ENCODE results near the gene USP6.
"Not testable (repeated sequence)": the region's sequence is repeated elsewhere in the genome, so short reads cannot be mapped to it uniquely, and the experiment has no call there.

Gene USP6

DNA sequence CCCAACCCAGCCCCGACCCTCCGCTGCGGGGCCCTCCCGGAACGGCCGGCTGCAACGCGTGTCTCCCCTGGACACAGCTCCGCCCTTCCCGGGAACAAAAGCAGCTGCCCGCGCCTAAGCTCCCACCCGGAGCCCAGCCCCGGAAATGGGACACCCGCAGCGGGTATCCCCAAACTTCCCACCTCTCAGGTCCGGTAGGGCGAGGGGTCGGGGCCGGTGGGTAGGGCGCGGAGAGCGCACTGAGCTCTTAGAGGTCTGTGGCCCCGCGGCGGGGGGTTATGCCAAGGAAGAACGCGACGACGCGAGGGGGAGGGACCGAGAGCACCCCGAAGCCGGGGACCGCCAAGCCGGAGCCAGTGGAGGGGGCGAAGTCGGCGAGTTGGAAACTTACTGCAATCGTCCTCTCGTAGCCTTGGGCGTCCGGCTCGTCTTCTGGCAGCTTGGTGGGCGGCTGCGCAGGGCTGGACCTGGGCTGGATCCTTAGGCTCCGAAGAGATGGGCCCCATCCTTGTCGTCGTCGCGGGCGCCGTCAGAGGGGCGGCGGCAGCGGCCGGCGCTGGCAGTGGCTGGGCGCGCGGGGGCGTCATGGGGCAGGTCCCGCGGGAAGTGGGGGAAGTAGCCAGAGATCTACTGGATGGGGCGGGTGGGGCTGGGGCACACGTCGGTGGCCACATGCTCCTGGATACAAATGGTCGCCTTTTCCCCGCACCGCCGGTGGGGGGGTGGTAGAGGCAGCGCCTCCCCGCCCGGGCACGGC, 6.9 kb downstream of the USP6 start:
- TF ChIP-seq TAF1 (IDR thresholded peaks at IDR 0.05; ENCODE audit: borderline replicate concordance, low read depth, low read length) (no peak), POLR2A (IDR thresholded peaks at IDR 0.05; ENCODE audit: low read depth, low read length) (no peak), POLR2AphosphoS5 (IDR thresholded peaks at IDR 0.05; ENCODE audit: low read depth, low read length) (no peak)
- DNase-seq (ENCODE audit: insufficient read length): no peak
- FAIRE-seq: no peak

- DNase-seq (ENCODE audit: insufficient read length) (no peak), FAIRE-seq (no peak)
- no peak for TF ChIP-seq POLR2A (IDR thresholded peaks at IDR 0.05; ENCODE audit: low read depth, low read length)
- no peak for TF ChIP-seq TAF1 (IDR thresholded peaks at IDR 0.05; ENCODE audit: borderline replicate concordance, low read depth, low read length)
- no peak for TF ChIP-seq POLR2AphosphoS5 (IDR thresholded peaks at IDR 0.05; ENCODE audit: low read depth, low read length)
Measured at GRCh38 chr17:5123343-5124124, 7.7 kb downstream of the USP6 start.

GRCh38 chr17:5124125-5124760, 8.4 kb downstream of the USP6 start:
- not testable (repeated sequence) for FAIRE-seq; DNase-seq (ENCODE audit: insufficient read length)

- not testable (repeated sequence) for DNase-seq (ENCODE audit: insufficient read length); FAIRE-seq
Measured at GRCh38 chr17:5124896-5125295, 9.1 kb downstream of the USP6 start.

DNA sequence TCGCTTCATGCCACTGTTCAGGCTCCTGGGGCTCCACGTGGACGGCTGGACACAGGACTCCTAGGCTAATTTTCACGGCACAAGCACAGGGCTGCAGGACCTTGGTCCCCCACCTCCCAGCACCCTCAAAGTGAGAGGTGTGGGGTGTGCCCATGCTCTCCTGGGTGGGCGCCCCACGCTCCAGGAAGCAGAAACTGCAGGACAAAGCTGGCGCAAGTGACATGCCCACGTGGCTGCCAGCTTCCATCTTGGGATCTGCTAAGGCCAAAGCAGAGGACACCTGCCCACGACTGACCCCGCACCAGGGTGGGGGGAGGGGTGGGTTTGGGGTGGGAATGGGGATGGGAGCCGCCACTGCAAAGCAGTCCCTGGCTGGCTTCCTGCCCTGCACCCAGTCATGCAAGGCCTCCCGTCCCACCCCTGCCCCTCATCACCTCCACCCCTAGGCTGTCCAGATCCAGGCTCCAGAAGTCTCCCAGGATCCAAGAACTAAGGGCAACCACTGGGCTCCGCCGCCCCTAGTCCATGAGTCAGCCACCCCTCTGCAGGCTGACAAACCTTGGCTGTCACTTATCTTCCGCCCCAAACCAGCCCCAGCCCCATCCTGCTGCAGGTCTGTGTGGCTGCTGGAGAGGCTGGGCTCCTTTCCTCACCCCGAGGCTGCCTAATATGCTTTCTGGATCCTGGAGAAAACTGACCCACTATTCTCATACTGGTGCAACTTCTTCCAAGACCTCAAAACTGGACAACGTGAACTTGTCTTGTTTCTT, 11.1 kb downstream of the USP6 start:
- DNase-seq (ENCODE audit: insufficient read length) (no peak), FAIRE-seq (no peak)
- TF ChIP-seq TAF1 (IDR thresholded peaks at IDR 0.05; ENCODE audit: borderline replicate concordance, low read depth, low read length): no peak
- TF ChIP-seq POLR2AphosphoS5 (IDR thresholded peaks at IDR 0.05; ENCODE audit: low read depth, low read length): no peak
- TF ChIP-seq POLR2A (IDR thresholded peaks at IDR 0.05; ENCODE audit: low read depth, low read length): no peak

GRCh38 chr17:5127910-5128309, 12.1 kb downstream of the USP6 start:
- DNase-seq (ENCODE audit: insufficient read length): no peak
- no peak for FAIRE-seq
- TF ChIP-seq POLR2AphosphoS5 (IDR thresholded peaks at IDR 0.05; ENCODE audit: low read depth, low read length): no peak
- no peak for TF ChIP-seq TAF1 (IDR thresholded peaks at IDR 0.05; ENCODE audit: borderline replicate concordance, low read depth, low read length)

- not testable (repeated sequence) for FAIRE-seq; DNase-seq (ENCODE audit: insufficient read length)
Measured at GRCh38 chr17:5128387-5128786, 12.6 kb downstream of the USP6 start.

GRCh38 chr17:5128905-5129535, 13.2 kb downstream of the USP6 start:
- DNase-seq (ENCODE audit: insufficient read length): no peak
- FAIRE-seq: no peak
- no peak for TF ChIP-seq TAF1 (IDR thresholded peaks at IDR 0.05; ENCODE audit: borderline replicate concordance, low read depth, low read length)
- no peak for TF ChIP-seq POLR2AphosphoS5 (IDR thresholded peaks at IDR 0.05; ENCODE audit: low read depth, low read length)
- no peak for TF ChIP-seq POLR2A (IDR thresholded peaks at IDR 0.05; ENCODE audit: low read depth, low read length)

DNA sequence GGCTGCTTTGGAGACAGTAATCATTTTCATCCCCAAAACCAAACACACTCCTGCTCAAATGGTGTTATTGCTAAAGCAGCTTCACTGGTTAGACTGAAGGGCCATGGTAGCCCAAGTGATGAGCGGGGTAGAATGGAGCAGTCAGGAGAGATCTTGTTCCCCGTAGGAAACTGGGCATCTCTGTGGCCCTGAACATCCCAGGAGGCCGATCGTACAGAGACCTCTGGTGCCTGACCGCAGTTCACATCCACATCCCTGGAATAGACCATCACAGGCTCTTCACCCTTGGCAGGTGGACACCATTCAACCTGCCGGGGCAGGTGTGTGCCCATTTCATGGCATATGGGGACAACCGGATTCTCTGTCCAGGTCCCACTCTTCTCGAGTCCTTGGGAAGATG, 13.9 kb downstream of the USP6 start:
- DNase-seq (ENCODE audit: insufficient read length); FAIRE-seq: not testable (repeated sequence)

DNA sequence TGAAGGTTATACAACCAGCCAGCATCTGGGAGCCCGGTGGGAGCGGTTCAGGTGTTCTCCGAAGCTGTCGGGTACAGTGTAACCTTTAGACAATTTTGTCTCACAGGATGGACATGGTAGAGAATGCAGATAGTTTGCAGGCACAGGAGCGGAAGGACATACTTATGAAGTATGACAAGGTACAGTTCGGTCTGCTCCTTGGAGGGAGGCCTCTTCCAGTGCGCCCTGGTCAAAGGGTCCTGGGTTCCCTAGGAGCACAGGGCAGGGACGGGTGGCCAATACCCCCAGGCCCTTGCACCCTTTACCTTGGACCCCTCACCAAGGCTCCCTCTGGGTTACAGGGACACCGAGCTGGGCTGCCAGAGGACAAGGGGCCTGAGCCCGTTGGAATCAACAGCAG, 14.4 kb downstream of the USP6 start:
- FAIRE-seq; DNase-seq (ENCODE audit: insufficient read length): not testable (repeated sequence)

DNA sequence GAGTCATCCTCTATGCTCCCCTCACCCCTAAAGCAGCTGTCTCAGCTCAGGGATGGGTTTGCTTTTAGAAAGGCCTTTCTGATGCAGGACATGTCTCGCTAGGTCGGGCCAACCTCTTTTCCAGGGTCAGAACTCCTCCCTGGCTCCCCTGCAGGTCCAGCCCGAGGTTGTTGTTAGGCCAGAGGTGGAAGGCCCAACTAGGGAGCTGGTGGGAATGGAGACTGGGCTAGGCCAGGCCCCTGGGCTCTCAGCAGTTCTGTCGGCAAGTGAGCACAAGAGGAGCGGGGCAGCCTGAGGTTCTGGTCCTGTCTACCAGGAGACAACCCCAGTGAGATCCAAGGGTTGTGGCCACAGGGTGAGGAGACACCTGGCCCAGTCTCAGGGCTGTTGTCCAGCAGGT, 14.9 kb downstream of the USP6 start:
- not testable (repeated sequence) for DNase-seq (ENCODE audit: insufficient read length); FAIRE-seq

GRCh38 chr17:5131146-5131715, 15.4 kb downstream of the USP6 start:
- TF ChIP-seq POLR2AphosphoS5 (IDR thresholded peaks at IDR 0.05; ENCODE audit: low read depth, low read length) (no peak), TAF1 (IDR thresholded peaks at IDR 0.05; ENCODE audit: borderline replicate concordance, low read depth, low read length) (no peak), POLR2A (IDR thresholded peaks at IDR 0.05; ENCODE audit: low read depth, low read length) (no peak)
- FAIRE-seq (no peak), DNase-seq (ENCODE audit: insufficient read length) (no peak)

GRCh38 chr17:5131799-5132502, 16.1 kb downstream of the USP6 start:
- not testable (repeated sequence) for FAIRE-seq; DNase-seq (ENCODE audit: insufficient read length)

GRCh38 chr17:5132503-5133225, 16.8 kb downstream of the USP6 start:
- not testable (repeated sequence) for DNase-seq (ENCODE audit: insufficient read length); FAIRE-seq

Measured in GM12892 (cell line).